Measurements from ENCODE around the gene DDX31.
A peak's percentile ranks its signal among the peaks of the same experiment; 100 is the strongest.

DDX31 gene

DNA sequence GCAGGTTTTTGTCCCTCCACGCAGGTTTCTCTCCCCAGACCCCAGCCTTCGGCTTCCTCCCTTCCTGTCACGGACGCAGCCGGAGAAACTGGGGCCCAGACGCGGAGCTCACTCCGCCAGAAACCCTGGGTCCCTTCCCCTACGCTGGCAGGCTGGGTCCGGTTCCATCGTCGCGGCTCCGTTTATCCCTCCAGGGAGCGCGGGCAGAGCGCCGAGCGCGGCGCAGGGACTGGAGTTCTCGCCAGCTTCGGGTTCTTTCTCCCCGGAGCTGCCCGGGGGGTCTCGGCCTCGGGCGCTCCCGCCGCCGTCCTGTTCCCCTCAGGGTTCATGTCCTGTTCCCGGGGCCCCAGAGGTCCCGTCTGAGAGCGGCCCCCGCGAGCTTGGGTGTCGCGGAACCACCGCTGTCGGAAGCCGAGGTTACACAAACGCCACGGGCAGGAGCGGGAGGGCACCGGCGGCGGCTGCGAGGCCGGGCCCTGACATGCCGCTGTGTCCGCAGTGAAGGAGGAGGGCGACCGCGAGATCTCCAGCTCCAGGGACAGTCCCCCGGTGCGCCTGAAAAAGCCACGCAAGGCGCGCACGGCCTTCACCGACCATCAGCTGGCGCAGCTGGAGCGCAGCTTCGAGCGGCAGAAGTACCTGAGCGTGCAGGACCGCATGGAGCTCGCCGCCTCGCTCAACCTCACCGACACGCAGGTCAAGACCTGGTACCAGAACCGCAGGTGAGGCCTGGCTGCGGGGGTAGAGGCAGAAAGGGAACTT, 82.8 kb downstream of the DDX31 start:
- DNase-seq (ENCODE audit: low read depth in 2 of 2): no peak
- no peak overlapping the region for H3K4me3 ChIP-seq (replicated peaks in 1 of 2; ENCODE audit: low read depth in 2 of 2, low read length in 2 of 2)
- TF ChIP-seq, protein P1, sequence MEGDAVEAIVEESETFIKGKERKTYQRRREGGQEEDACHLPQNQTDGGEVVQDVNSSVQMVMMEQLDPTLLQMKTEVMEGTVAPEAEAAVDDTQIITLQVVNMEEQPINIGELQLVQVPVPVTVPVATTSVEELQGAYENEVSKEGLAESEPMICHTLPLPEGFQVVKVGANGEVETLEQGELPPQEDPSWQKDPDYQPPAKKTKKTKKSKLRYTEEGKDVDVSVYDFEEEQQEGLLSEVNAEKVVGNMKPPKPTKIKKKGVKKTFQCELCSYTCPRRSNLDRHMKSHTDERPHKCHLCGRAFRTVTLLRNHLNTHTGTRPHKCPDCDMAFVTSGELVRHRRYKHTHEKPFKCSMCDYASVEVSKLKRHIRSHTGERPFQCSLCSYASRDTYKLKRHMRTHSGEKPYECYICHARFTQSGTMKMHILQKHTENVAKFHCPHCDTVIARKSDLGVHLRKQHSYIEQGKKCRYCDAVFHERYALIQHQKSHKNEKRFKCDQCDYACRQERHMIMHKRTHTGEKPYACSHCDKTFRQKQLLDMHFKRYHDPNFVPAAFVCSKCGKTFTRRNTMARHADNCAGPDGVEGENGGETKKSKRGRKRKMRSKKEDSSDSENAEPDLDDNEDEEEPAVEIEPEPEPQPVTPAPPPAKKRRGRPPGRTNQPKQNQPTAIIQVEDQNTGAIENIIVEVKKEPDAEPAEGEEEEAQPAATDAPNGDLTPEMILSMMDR (IDR thresholded peaks at IDR 0.05; ENCODE audit: low read depth, low read length): no peak

GRCh38 chr9:132585954-132586829, 83.6 kb downstream of the DDX31 start:
- no peak overlapping the region for H3K4me3 ChIP-seq (replicated peaks in 1 of 2; ENCODE audit: low read depth in 2 of 2, low read length in 2 of 2)
- TF ChIP-seq, protein P1 (IDR thresholded peaks at IDR 0.05; ENCODE audit: low read depth, low read length): no peak
- DNase-seq (ENCODE audit: low read depth in 2 of 2): no peak

- DNase-seq (ENCODE audit: low read depth in 2 of 2): peak; percentile 11 to 23
- TF ChIP-seq, protein P1 (IDR thresholded peaks at IDR 0.05; ENCODE audit: low read depth, low read length): no peak
These were observed 84.9 kb downstream of the DDX31 start for GRCh38 chr9:132584601-132585560.

DNA sequence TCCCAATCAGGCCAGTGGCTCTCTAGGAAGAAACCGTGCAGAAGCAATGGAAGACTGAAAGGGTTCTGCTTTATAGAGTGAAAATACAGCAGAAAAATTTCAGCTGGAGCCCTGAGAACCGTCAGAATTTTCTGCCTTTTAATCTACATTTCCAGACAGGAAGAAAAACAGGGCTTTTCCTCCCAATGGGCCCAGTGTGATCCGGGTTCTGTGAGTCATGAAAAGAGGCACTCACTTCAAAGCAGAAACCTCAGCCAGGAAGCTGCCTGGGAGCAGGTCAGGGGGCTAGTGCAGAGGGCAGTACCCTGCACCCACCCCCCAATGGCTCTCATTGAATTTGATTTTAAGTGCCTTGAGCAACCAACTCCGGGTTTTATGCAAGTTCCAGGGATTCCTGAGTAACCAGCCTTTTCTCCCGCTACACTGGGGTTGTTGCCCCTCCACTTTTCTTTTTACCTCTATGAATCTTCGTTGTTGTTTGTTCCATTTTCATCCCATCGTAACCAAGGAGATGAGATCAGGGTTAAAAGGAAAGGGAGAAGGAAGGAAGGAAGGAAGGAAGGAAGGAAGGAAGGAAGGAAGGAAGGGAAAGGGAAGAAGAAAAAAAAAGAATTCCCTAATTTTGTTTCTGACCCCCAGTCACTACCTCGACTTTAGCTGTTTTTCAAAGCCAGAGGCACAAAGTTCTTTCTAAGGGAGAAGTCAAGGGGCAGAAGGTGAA, 86.0 kb downstream of the DDX31 start:
- DNase-seq (ENCODE audit: low read depth in 2 of 2): no peak
- TF ChIP-seq, protein P1 (IDR thresholded peaks at IDR 0.05; ENCODE audit: low read depth, low read length): no peak
- H3K4me3 ChIP-seq (replicated peaks in 1 of 2; ENCODE audit: low read depth in 2 of 2, low read length in 2 of 2): no peak overlapping the region

More at GRCh38 chr9:132584601-132585560, 84.9 kb downstream of the DDX31 start:
- no peak overlapping the region for H3K4me3 ChIP-seq (replicated peaks in 1 of 2; ENCODE audit: low read depth in 2 of 2, low read length in 2 of 2)

GRCh38 chr9:132582786-132583583, 86.8 kb downstream of the DDX31 start:
- DNase-seq (ENCODE audit: low read depth in 2 of 2): no peak
- TF ChIP-seq, protein P1 (IDR thresholded peaks at IDR 0.05; ENCODE audit: low read depth, low read length): no peak
- no peak overlapping the region for H3K4me3 ChIP-seq (replicated peaks in 1 of 2; ENCODE audit: low read depth in 2 of 2, low read length in 2 of 2)
